Activated CD8-positive, alpha-beta memory T cell treated with anti-CD3 and anti-CD28 coated beads, Interleukin-2, amount 50 U/mL, for 1 hour (primary cell): ENCODE data around the gene POU6F2.

Experiments
- DNase-seq: peaks from one replicate; pipeline ENCODE4 v3.0.0-alpha.2; 2020; ENCODE audit errors: extremely low read depth

Gene POU6F2

GRCh38 chr7:39400836-39401235 lies 423.1 kb downstream of the POU6F2 start:
- no peak for DNase-seq

GRCh38 chr7:39402034-39402433 lies 424.3 kb downstream of the POU6F2 start:
- DNase-seq: no peak

GRCh38 chr7:39404907-39405306 lies 427.2 kb downstream of the POU6F2 start:
- no peak for DNase-seq

- no peak for DNase-seq
Measured at GRCh38 chr7:39405581-39405980, 427.9 kb downstream of the POU6F2 start.

- DNase-seq: no peak
Measured at GRCh38 chr7:39406467-39406866, 428.8 kb downstream of the POU6F2 start.

- DNase-seq: no peak
Measured at GRCh38 chr7:39407137-39407536, 429.4 kb downstream of the POU6F2 start.

- DNase-seq: no peak
Measured at GRCh38 chr7:39407723-39408122, 430.0 kb downstream of the POU6F2 start.

- DNase-seq: no peak
Measured at GRCh38 chr7:39408906-39409305, 431.2 kb downstream of the POU6F2 start.

- DNase-seq: no peak
Measured at GRCh38 chr7:39410582-39410981, 432.9 kb downstream of the POU6F2 start.

- DNase-seq: no peak
Measured at GRCh38 chr7:39413636-39414223, 436.0 kb downstream of the POU6F2 start.

- no peak for DNase-seq
Measured at GRCh38 chr7:39414224-39415035, 436.7 kb downstream of the POU6F2 start.

GRCh38 chr7:39415091-39415787 lies 437.5 kb downstream of the POU6F2 start:
- no peak for DNase-seq

GRCh38 chr7:39416866-39417265 lies 439.2 kb downstream of the POU6F2 start:
- DNase-seq: no peak

GRCh38 chr7:39417642-39418041 lies 439.9 kb downstream of the POU6F2 start:
- no peak for DNase-seq

GRCh38 chr7:39421251-39421650 lies 443.5 kb downstream of the POU6F2 start:
- no peak for DNase-seq

GRCh38 chr7:39421661-39422060 lies 444.0 kb downstream of the POU6F2 start:
- no peak for DNase-seq

GRCh38 chr7:39428221-39428620 lies 450.5 kb downstream of the POU6F2 start:
- no peak for DNase-seq

- DNase-seq: no peak
Measured at GRCh38 chr7:39429421-39429820, 451.7 kb downstream of the POU6F2 start.

- no peak for DNase-seq
Measured at GRCh38 chr7:39430441-39430840, 452.7 kb downstream of the POU6F2 start.

GRCh38 chr7:39430909-39431641 lies 453.4 kb downstream of the POU6F2 start:
- no peak for DNase-seq

GRCh38 chr7:39432368-39432767 lies 454.7 kb downstream of the POU6F2 start:
- DNase-seq: no peak

- DNase-seq: no peak
Measured at GRCh38 chr7:39432807-39433416, 455.2 kb downstream of the POU6F2 start.
